Measurements from ENCODE around the gene EGFLAM.
A peak's percentile ranks its signal among the peaks of the same experiment; 100 is the strongest.

EGFLAM gene

DNA sequence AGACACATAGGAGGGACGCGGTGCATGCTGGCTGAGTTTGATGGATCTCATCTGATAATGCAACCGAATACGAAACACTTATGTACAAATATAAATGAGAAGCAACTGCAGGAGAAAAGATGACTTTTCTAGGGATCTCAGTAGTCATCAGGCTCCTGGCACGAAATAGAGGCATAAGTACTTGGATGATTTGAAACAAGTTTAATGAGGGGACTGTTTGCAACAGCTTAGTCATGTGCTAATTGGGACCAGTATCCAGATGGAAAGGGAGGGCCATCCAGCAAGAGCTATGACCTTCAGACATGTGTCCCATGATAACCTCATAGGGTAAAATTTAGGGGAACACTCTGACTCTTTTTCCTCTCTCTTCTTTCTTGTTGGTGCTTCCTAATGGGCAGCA lies 123.0 kb downstream of the EGFLAM start:
- no peak for DNase-seq (ENCODE audit: low spot score)
- Mint-ChIP-seq H3K4me1 (ENCODE audit: low read depth) (no peaks in the 10 kb centered on the region), H3K36me3 (ENCODE audit: low read depth) (no peaks in the 10 kb centered on the region), H3K9me3 (no peaks in the 10 kb centered on the region), H3K27ac (no peak overlapping the region), H3K4me3 (no peak overlapping the region), H3K27me3 (ENCODE audit: low read depth) (peaks cover 28% of the 10 kb centered on the region)

DNA sequence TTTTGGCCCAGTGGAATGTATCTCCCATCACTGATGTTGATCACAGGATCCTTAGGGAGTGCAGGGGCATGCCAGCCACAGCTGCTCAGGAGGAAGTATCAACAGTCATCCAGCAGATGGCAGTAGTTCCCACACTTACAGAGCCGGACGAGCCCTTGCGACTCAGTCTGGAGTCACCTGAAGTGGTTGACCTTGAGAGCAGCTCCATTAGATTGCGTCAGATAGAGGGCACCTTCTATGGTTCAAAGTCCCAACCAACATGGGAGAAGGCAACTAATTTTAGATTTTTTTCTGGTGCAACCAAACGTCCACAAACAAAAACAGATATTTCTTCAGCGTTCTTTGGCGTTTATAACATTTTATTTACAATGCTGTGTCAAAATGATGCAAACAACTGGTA lies 124.5 kb downstream of the EGFLAM start:
- H3K4me1 Mint-ChIP-seq (ENCODE audit: low read depth): no peaks in the 10 kb centered on the region
- no peaks in the 10 kb centered on the region for H3K9me3 Mint-ChIP-seq
- DNase-seq (ENCODE audit: low spot score): peak; percentile 24
- no peaks in the 10 kb centered on the region for H3K36me3 Mint-ChIP-seq (ENCODE audit: low read depth)
- no peak overlapping the region for H3K4me3 Mint-ChIP-seq
- no peak overlapping the region for H3K27ac Mint-ChIP-seq
- H3K27me3 Mint-ChIP-seq (ENCODE audit: low read depth): peaks cover 23% of the 10 kb centered on the region

DNA sequence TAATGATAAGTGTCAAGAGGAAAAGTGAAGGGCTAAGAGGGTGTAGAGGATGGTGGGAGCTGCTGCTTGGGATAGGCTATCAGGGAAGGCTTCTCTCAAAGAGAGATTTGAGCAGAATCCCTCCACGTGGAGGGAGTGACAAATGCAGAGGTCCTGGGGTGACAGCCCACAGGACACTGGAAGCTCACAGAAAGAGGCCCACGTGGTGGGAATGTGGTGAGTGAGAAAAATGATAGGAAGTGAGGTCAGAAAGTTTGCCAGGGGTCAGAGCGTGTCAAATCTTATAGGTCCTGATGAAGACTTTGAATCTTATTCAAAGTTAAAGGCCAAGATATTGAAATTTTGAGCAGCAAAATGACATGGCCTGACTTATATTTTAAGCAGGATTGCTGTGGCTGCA lies 125.3 kb downstream of the EGFLAM start:
- H3K4me1 Mint-ChIP-seq (ENCODE audit: low read depth): no peaks in the 10 kb centered on the region
- no peaks in the 10 kb centered on the region for H3K36me3 Mint-ChIP-seq (ENCODE audit: low read depth)
- peaks cover 16% of the 10 kb centered on the region for H3K27me3 Mint-ChIP-seq (ENCODE audit: low read depth)
- H3K27ac Mint-ChIP-seq: no peak overlapping the region
- no peak overlapping the region for H3K4me3 Mint-ChIP-seq
- H3K9me3 Mint-ChIP-seq: no peaks in the 10 kb centered on the region
- no peak for DNase-seq (ENCODE audit: low spot score)

DNA sequence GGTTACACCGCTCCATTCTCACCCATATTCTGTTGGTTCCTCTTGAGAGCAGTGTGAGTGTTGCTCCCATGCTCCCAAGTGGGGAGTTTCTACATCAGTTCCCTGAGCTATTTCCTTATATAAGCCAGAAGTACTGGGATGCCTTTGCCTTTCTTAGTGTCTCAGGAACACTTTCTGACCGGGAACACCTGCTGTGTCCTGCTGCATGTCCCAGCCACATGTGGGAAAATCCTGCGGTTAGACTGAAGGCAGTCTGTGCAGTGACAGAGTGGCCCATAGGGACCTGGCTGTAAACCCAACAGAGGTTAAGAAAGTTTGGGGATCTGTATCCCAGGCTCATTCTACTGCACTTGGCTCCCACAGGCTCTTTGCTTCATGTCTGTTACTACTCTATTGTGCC lies 126.0 kb downstream of the EGFLAM start:
- Mint-ChIP-seq H3K4me1 (ENCODE audit: low read depth) (no peaks in the 10 kb centered on the region), H3K27ac (no peak overlapping the region)

DNA sequence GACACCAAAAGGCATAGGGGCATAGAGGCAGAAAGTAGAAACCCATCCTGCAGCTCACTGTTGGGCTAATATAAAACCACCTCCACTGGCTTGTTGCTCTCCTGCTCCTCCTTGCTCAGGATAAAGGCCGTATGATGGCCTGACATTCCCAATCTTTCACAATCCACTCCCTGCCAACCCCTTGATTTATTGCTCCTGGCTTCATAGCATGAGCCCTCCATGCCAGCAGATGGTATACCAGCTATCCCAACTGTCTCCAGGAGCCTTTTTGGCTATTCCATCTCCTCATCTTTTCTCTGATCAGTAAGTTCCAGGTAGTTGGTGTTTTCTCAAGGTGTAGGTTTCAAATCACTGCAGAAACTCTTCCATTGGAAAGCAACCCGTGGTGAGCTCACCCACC lies 128.8 kb downstream of the EGFLAM start:
- H3K4me1 Mint-ChIP-seq (ENCODE audit: low read depth): no peaks in the 10 kb centered on the region
- no peaks in the 10 kb centered on the region for H3K36me3 Mint-ChIP-seq (ENCODE audit: low read depth)
- no peak for DNase-seq (ENCODE audit: low spot score)
- peaks cover 9% of the 10 kb centered on the region for H3K27me3 Mint-ChIP-seq (ENCODE audit: low read depth)
- no peak overlapping the region for H3K27ac Mint-ChIP-seq
- no peaks in the 10 kb centered on the region for H3K9me3 Mint-ChIP-seq
- no peak overlapping the region for H3K4me3 Mint-ChIP-seq

More for the DNA sequence above, 126.0 kb downstream of the EGFLAM start:
- Mint-ChIP-seq H3K4me3 (no peak overlapping the region), H3K36me3 (ENCODE audit: low read depth) (no peaks in the 10 kb centered on the region), H3K27me3 (ENCODE audit: low read depth) (peaks cover 12% of the 10 kb centered on the region), H3K9me3 (no peaks in the 10 kb centered on the region)
- DNase-seq (ENCODE audit: low spot score): no peak

DNA sequence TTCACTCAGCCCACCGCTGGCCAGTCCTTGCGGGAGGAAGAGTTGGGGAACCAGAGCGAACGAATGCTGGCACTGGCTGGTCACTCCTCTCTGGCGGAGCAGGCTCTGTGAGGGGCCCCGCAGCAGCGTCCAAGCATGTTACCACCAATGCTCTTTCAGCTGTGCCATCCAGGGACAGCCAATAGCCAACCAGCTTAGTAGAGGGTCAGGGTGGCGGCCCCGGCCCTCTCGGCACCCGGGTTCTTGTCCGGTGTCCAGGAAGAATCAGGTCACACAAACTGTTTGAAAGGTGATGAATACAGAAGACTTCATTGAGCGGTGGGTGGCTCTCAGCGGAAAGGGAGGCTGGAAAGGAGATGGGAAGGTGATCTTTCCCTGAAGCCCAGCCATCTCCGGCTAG lies 135.3 kb downstream of the EGFLAM start:
- Mint-ChIP-seq H3K4me3 (no peak overlapping the region), H3K36me3 (ENCODE audit: low read depth) (no peaks in the 10 kb centered on the region), H3K27me3 (ENCODE audit: low read depth) (peaks cover 12% of the 10 kb centered on the region), H3K27ac (no peak overlapping the region), H3K9me3 (no peaks in the 10 kb centered on the region), H3K4me1 (ENCODE audit: low read depth) (no peaks in the 10 kb centered on the region)
- DNase-seq (ENCODE audit: low spot score): no peak

DNA sequence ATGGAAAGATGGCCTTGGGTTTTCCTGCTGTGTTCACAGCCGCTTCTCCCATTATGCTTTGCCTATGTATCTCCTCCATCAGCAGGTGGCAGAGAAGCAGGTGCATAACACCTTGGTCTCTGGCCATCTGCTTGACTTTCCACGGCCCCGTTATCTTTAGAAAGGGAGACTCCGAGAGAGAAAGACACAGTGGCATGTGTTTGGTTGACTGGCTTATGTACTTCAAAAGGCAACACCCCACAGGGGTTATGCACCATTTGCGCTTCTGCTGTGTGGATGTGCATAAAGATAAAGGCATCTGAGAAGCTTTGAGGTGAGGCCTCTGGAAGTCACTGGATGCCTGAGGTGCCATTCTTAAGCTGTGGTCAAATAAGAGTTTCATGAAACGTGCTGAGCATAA lies 138.4 kb downstream of the EGFLAM start:
- no peak overlapping the region for H3K27ac Mint-ChIP-seq
- no peak overlapping the region for H3K4me3 Mint-ChIP-seq
- H3K27me3 Mint-ChIP-seq (ENCODE audit: low read depth): peaks cover 24% of the 10 kb centered on the region
- H3K36me3 Mint-ChIP-seq (ENCODE audit: low read depth): no peaks in the 10 kb centered on the region
- no peaks in the 10 kb centered on the region for H3K9me3 Mint-ChIP-seq
- DNase-seq (ENCODE audit: low spot score): no peak
- H3K4me1 Mint-ChIP-seq (ENCODE audit: low read depth): no peaks in the 10 kb centered on the region

DNA sequence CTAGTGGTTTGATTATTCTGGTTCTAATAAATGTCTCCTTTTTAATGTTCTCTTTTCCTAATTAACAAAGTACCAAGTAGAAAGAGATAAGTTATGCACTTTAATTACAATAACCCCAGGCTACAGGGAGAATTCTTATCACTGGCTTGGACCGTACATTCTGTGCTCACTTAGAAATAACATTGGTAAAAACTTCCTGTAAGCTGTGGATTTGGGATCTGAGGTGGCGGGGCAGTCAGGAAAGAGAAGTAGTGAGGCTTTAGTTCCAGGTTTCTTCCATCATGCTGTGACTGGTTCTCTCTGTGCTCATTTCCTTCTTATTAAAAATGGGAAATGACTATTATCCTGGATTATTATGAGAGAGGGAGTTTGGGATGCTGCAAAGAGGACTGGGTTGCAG lies 142.0 kb downstream of the EGFLAM start:
- Mint-ChIP-seq H3K27ac (no peak overlapping the region), H3K4me1 (ENCODE audit: low read depth) (no peaks in the 10 kb centered on the region), H3K9me3 (no peaks in the 10 kb centered on the region), H3K27me3 (ENCODE audit: low read depth) (peaks cover 29% of the 10 kb centered on the region), H3K4me3 (no peak overlapping the region), H3K36me3 (ENCODE audit: low read depth) (no peaks in the 10 kb centered on the region)
- DNase-seq (ENCODE audit: low spot score): no peak

DNA sequence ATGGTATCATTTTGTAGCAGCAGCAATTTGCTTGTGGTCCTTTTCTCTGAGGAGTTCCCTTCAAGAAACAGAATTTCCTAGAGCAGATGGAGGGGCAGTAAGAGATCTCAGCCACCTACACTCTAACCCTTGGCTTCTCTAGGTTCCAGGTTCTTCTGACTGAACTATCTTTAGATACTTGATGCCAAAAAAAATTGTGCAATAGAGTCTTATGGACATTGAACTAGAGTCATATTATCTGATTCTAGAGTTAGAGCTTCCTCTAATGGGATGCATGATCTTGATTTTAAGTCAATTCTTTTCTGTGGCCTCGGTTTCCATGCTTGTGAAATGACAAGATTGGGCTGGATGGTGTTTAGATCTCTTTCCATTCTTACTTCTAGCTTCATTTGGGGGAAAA lies 142.8 kb downstream of the EGFLAM start:
- Mint-ChIP-seq H3K4me3 (no peak overlapping the region), H3K27me3 (ENCODE audit: low read depth) (peaks cover 26% of the 10 kb centered on the region)

DNA sequence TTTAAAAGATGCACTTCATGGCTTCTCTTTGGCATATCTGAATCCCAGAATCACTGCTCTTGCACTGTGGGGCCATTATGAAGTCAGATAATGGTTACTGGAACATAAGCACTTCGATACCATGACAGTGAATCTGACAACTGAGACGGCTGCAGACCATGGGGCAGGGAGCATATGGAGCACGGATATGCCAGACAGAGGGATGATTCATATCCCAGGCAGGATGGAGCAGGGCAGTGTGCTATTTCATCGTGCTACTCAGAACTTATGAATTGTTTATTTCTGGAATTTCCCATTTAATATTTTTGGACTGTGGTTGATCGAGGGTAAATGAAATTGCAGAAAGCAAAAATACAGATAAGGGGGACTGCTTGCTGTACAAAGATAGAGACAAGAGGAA lies 145.0 kb downstream of the EGFLAM start:
- Mint-ChIP-seq H3K4me1 (ENCODE audit: low read depth) (no peaks in the 10 kb centered on the region), H3K27me3 (ENCODE audit: low read depth) (peaks cover 24% of the 10 kb centered on the region), H3K36me3 (ENCODE audit: low read depth) (no peaks in the 10 kb centered on the region), H3K27ac (no peak overlapping the region), H3K4me3 (no peak overlapping the region), H3K9me3 (no peaks in the 10 kb centered on the region)
- no peak for DNase-seq (ENCODE audit: low spot score)

More for the DNA sequence above, 142.8 kb downstream of the EGFLAM start:
- DNase-seq (ENCODE audit: low spot score): no peak
- Mint-ChIP-seq H3K27ac (no peak overlapping the region), H3K36me3 (ENCODE audit: low read depth) (no peaks in the 10 kb centered on the region), H3K4me1 (ENCODE audit: low read depth) (no peaks in the 10 kb centered on the region), H3K9me3 (no peaks in the 10 kb centered on the region)

DNA sequence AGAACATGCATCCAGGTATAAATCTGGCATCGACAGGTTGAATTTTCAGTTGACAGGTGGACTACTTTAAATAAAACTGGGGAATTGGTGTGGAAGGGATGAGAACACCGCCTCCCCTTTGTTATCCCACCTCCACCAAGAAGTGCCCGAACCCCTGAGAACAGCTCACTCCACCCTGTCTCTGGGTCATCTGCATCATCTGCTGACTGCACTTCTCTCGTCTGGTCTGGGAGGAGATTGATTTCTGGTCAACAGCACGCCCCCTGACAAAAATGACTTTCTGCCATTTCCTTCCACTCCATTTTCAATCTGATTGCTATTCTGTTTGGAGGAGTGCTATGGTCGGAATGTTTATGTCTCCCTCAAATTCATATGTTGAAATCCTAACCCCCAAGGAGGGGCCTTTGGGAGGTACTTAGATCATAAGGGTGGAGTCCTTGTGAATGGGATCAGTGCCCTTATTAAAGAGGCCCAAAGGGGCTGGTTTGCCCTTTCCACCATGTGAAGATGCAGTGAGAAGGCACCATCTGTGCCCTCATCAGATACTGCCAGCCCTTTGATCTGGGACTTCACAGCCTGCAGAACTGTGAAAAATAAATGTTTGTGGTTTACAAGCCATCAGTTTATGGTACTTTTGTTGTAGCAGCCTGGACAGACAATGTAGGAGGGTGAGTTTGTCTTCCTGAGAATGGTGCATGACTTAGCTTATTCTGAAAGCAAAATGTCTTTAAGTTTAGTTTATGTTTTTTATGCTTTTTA lies 145.7 kb downstream of the EGFLAM start:
- Mint-ChIP-seq H3K27ac (no peak overlapping the region), H3K4me3 (no peak overlapping the region), H3K27me3 (ENCODE audit: low read depth) (peaks cover 24% of the 10 kb centered on the region), H3K36me3 (ENCODE audit: low read depth) (no peaks in the 10 kb centered on the region), H3K4me1 (ENCODE audit: low read depth) (no peaks in the 10 kb centered on the region), H3K9me3 (no peaks in the 10 kb centered on the region)
- no peak for DNase-seq (ENCODE audit: low spot score)

DNA sequence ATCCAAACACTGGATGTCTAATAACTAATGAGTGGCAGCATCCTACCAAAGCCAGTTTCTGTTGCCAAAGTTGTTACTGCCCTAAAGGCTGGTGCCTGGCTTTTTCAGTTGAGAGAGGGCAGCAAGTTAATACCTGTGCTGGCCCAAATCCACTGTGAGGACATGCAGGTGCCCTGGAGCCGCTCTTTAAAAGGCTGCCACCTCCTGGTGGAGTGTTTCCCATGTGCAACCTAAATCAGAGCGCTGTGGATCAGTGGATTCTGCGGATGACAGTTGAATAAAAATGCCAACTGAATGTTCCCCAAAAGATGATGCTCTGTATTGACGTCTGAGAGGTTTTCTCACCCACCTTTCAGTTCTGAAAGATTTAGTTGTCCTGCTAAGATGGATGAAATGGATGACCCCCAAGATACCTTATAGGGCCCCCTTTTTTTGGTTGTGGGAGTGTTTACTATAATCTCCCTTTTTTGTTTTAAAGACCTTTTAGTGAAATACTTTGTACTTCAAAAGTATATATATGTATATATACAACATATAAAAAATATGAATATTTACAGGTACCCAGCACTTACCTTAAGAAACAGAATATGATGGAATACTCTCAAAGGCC lies 146.4 kb downstream of the EGFLAM start:
- Mint-ChIP-seq H3K27ac (no peak overlapping the region), H3K27me3 (ENCODE audit: low read depth) (peaks cover 23% of the 10 kb centered on the region), H3K4me1 (ENCODE audit: low read depth) (no peaks in the 10 kb centered on the region), H3K4me3 (no peak overlapping the region), H3K9me3 (no peaks in the 10 kb centered on the region), H3K36me3 (ENCODE audit: low read depth) (no peaks in the 10 kb centered on the region)
- no peak for DNase-seq (ENCODE audit: low spot score)

DNA sequence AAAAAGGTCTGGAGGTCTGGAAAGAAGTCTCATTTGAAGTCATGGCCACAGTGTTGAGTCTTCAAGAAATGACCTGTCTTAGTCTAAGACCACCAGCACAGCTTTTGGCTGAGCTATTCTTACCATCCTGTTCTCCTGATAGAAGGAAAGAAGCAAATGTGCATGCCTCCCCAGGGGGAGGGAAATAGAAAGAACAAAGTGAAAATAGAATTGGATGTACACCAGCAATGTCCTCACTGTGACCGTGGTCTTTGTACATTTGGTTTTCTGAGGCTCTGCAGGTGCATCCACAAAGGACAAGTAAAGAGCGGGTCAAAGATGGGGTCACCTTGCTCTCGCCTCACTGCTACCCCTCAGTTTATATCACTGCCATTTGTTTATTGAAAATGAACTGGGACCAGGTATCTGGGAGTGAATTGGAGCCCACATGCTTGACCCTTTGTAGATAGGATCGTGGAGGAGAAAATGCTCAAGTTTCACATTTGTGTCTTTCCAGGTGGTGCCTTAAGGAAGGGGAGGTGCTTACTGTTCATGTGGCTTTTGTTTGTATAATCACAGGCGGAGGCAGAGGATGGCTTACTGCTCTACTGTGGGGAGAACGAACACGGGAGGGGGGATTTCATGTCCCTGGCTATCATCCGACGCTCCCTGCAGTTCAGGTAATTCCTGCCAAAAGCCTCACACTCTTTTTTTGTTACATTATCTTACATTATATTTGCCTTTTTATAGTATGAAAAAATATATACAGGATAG lies 150.3 kb downstream of the EGFLAM start:
- H3K4me1 Mint-ChIP-seq (ENCODE audit: low read depth): no peaks in the 10 kb centered on the region
- no peaks in the 10 kb centered on the region for H3K27me3 Mint-ChIP-seq (ENCODE audit: low read depth)
- no peaks in the 10 kb centered on the region for H3K36me3 Mint-ChIP-seq (ENCODE audit: low read depth)
- H3K9me3 Mint-ChIP-seq: no peaks in the 10 kb centered on the region
- DNase-seq (ENCODE audit: low spot score): no peak
- H3K4me3 Mint-ChIP-seq: no peak overlapping the region
- no peak overlapping the region for H3K27ac Mint-ChIP-seq

DNA sequence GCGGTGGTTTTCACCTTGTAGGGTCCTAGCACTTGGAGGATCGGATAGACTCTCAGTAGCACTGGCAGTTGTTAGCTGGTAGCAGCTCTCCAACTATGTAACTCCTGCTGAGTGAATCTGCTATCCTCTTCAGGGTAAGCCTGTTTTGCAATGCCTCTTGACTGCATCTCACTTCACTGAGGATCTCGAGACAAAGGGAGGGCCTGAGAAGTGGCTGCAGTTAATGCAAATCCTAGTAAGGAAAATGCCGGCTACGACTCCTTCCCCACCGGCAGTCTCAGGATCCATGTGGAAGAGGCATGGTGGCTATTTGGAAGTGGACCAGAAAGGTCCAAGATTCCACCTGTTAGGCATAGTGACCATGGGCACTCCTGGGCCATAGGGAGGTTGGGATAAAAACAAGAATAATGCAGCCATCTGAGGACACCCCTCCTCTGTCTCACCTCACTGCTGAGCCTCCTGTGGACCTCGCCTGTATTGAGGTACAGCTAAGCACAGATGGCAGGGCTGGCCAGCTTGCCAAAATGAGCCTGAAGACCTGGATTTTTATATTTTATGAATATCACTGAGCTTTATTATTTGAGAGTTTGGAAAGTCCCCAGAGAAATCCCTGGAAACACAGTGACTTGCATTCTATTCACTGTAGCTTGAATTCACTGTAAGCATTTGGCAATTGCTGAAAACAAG lies 152.1 kb downstream of the EGFLAM start:
- no peaks in the 10 kb centered on the region for H3K27me3 Mint-ChIP-seq (ENCODE audit: low read depth)
- H3K36me3 Mint-ChIP-seq (ENCODE audit: low read depth): no peaks in the 10 kb centered on the region
- no peak overlapping the region for H3K27ac Mint-ChIP-seq
- no peaks in the 10 kb centered on the region for H3K9me3 Mint-ChIP-seq
- DNase-seq (ENCODE audit: low spot score): no peak
- no peak overlapping the region for H3K4me3 Mint-ChIP-seq
- H3K4me1 Mint-ChIP-seq (ENCODE audit: low read depth): no peaks in the 10 kb centered on the region

Measured in T-helper 2 cell treated with Interferon-gamma antibody and Interleukin-4, amounts not matched to agents 5 μg/mL and 100 μg/mL, for 36 hours (primary cell).